HEK293 (cell line): ENCODE data around the gene COBL.

Experiments
- CTCF ChIA-PET: fragments of 350-600 bp; formaldehyde crosslinking; extraction: SDS; loops from one replicate; lab custom pipeline; 2021; ENCODE audit warnings: antibody characterized with exemption; lab: Yijun Ruan, JAX
- POLR2A ChIA-PET: fragments of 300-600 bp; formaldehyde crosslinking; extraction: SDS; loops from one replicate; lab custom pipeline; 2020; ENCODE audit warnings: antibody characterized with exemption, inconsistent platforms; lab: Yijun Ruan, JAX
- H3K27ac ChIP-seq: fragments of 200-500 bp; sonication (Bioruptor generic); 2 replicates; pipeline ENCODE4 v1.5.1; 2014; ENCODE audit warnings: low read depth, low read length, control low read depth, inconsistent platforms; ENCODE audit errors: extremely low read depth
- H3K36me3 ChIP-seq, 2 experiments: fragments of 200-500 bp in 1 of 2; sonication (Bioruptor generic) in 1 of 2; 1 replicate in 1 of 2; 2 replicates in 1 of 2; pipeline ENCODE4 v1.5.1; 2014 to 2017; ENCODE audit warnings: inconsistent platforms in 2 of 2, low read length in 2 of 2; ENCODE audit not compliant: control insufficient read depth in 2 of 2, insufficient read depth in 1 of 2
- H3K4me1 ChIP-seq: fragments of 200-500 bp; sonication (Bioruptor generic); 2 replicates; pipeline ENCODE4 v1.5.1; 2014; ENCODE audit warnings: mild to moderate bottlenecking, low read length, inconsistent platforms; ENCODE audit not compliant: control insufficient read depth, insufficient read depth
- H3K4me3 ChIP-seq: 2 replicates; pipeline ENCODE4 v1.5.1; 2011; ENCODE audit warnings: low read depth, mild to moderate bottlenecking, control low read depth, low read length, moderate library complexity
- H3K9me3 ChIP-seq: fragments of 200-500 bp; sonication (Bioruptor generic); 2 replicates; pipeline ENCODE4 v1.5.1; 2014; ENCODE audit warnings: low read depth, low read length, inconsistent platforms; ENCODE audit not compliant: control insufficient read depth, insufficient read depth
- GFI1B ChIP-seq: fragments of 450-650 bp; formaldehyde crosslinking; IDR thresholded peaks from 2 replicates; pipeline ENCODE4 v1.5.1; 2016; ENCODE audit warnings: missing biosample characterization, missing genetic modification characterization
- GLI2 ChIP-seq: fragments of 450-650 bp; formaldehyde crosslinking; IDR thresholded peaks from 2 replicates; pipeline ENCODE4; 2017; ENCODE audit warnings: missing biosample characterization, missing genetic modification characterization, low read depth, borderline replicate concordance
- RBAK ChIP-seq: fragments of 450-650 bp; formaldehyde crosslinking; IDR thresholded peaks from 2 replicates; pipeline ENCODE4 v1.5.1; 2016; ENCODE audit warnings: missing biosample characterization, missing genetic modification characterization
- SP3 ChIP-seq: fragments of 450-650 bp; formaldehyde crosslinking; IDR thresholded peaks from 2 replicates; pipeline ENCODE4 v1.5.1; 2016; ENCODE audit warnings: missing biosample characterization, missing genetic modification characterization
- TRIM28 ChIP-seq: IDR thresholded peaks from 2 replicates; pipeline ENCODE4 v1.6.1; 2011; ENCODE audit warnings: low read length, control low read depth, borderline replicate concordance
- ZBTB21 ChIP-seq: fragments of 450-650 bp; formaldehyde crosslinking; IDR thresholded peaks from 2 replicates; pipeline ENCODE4 v1.5.1; 2017; ENCODE audit warnings: missing biosample characterization, missing genetic modification characterization
- ZNF114 ChIP-seq: fragments of 450-650 bp; formaldehyde crosslinking; IDR thresholded peaks from 2 replicates; pipeline ENCODE4 v1.5.0; 2017; ENCODE audit warnings: missing biosample characterization, missing genetic modification characterization
- ZNF174 ChIP-seq: fragments of 450-650 bp; formaldehyde crosslinking; IDR thresholded peaks from 2 replicates; pipeline ENCODE4 v1.5.0; 2017; ENCODE audit warnings: missing biosample characterization, mild to moderate bottlenecking, missing genetic modification characterization
- ZNF175 ChIP-seq: fragments of 450-650 bp; formaldehyde crosslinking; IDR thresholded peaks from 2 replicates; pipeline ENCODE4 v1.5.1; 2016; ENCODE audit warnings: missing biosample characterization, missing genetic modification characterization
- ZNF23 ChIP-seq: fragments of 450-650 bp; formaldehyde crosslinking; IDR thresholded peaks from 2 replicates; pipeline ENCODE4 v1.5.1; 2016; ENCODE audit warnings: missing biosample characterization, missing genetic modification characterization, borderline replicate concordance
- ZNF416 ChIP-seq: fragments of 450-650 bp; formaldehyde crosslinking; IDR thresholded peaks from 2 replicates; pipeline ENCODE4 v1.5.1; 2016; ENCODE audit warnings: missing biosample characterization, missing genetic modification characterization
- ZNF510 ChIP-seq: fragments of 450-650 bp; formaldehyde crosslinking; IDR thresholded peaks from 2 replicates; pipeline ENCODE4 v1.5.1; 2018; ENCODE audit warnings: mild to moderate bottlenecking, missing genetic modification characterization, missing biosample characterization; ENCODE audit not compliant: insufficient replicate concordance
- ZNF76 ChIP-seq: fragments of 450-650 bp; formaldehyde crosslinking; IDR thresholded peaks from 2 replicates; pipeline ENCODE4; 2016; ENCODE audit warnings: low read depth, missing biosample characterization, missing genetic modification characterization, borderline replicate concordance
- ZNF837 ChIP-seq: fragments of 450-650 bp; formaldehyde crosslinking; IDR thresholded peaks from 2 replicates; pipeline ENCODE4 v1.5.1; 2016; ENCODE audit warnings: missing biosample characterization, missing genetic modification characterization
- TF ChIP-seq, protein P1 (sequence below): fragments of 450-650 bp; formaldehyde crosslinking; IDR thresholded peaks from 2 replicates; pipeline ENCODE4 v1.5.1; 2017; ENCODE audit warnings: missing biosample characterization, missing genetic modification characterization
- TF ChIP-seq, protein P2 (sequence below): IDR thresholded peaks from 2 replicates; pipeline ENCODE4 v1.6.1; 2011; ENCODE audit warnings: mild to moderate bottlenecking, low read depth, low read length, borderline replicate concordance
- TF ChIP-seq, protein P3 (sequence below): fragments of 450-650 bp; IDR thresholded peaks from 2 replicates; pipeline ENCODE4 v1.5.1; 2018; ENCODE audit warnings: missing biosample characterization, missing genetic modification characterization
- TF ChIP-seq, protein P4 (sequence below): sonication (generic); formaldehyde crosslinking; IDR thresholded peaks from 2 replicates; pipeline ENCODE4 v1.8.1; 2022; ENCODE audit warnings: mild to moderate bottlenecking, moderate library complexity, missing genetic modification reagents
- TF ChIP-seq, protein P5 (sequence below): fragments of 450-650 bp; IDR thresholded peaks from 2 replicates; pipeline ENCODE4 v1.5.1; 2018; ENCODE audit warnings: missing biosample characterization, mild to moderate bottlenecking, missing genetic modification characterization

The COBL gene

DNA sequence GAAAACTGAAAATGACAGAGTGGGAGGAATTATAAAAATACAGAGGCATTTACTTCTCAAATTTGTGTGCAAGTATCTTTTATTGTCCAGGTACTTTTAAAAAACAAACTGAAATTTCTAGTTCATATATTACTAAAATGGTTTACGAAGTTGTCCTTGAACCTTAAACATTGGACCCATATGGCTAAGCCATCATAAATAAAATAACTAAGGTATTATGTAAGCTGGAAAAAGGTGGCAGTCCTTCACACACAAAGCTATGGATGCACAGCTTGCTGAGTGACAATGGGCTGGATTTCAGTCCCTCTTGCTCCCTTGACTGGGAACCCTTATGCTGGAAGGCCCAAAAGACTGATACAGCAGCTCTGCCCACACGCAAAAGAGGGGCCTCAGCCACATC is 66.1 kb downstream of the COBL start (continued):
- TF ChIP-seq, protein P1, sequence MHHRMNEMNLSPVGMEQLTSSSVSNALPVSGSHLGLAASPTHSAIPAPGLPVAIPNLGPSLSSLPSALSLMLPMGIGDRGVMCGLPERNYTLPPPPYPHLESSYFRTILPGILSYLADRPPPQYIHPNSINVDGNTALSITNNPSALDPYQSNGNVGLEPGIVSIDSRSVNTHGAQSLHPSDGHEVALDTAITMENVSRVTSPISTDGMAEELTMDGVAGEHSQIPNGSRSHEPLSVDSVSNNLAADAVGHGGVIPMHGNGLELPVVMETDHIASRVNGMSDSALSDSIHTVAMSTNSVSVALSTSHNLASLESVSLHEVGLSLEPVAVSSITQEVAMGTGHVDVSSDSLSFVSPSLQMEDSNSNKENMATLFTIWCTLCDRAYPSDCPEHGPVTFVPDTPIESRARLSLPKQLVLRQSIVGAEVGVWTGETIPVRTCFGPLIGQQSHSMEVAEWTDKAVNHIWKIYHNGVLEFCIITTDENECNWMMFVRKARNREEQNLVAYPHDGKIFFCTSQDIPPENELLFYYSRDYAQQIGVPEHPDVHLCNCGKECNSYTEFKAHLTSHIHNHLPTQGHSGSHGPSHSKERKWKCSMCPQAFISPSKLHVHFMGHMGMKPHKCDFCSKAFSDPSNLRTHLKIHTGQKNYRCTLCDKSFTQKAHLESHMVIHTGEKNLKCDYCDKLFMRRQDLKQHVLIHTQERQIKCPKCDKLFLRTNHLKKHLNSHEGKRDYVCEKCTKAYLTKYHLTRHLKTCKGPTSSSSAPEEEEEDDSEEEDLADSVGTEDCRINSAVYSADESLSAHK: no peak
- TF ChIP-seq, protein P2, sequence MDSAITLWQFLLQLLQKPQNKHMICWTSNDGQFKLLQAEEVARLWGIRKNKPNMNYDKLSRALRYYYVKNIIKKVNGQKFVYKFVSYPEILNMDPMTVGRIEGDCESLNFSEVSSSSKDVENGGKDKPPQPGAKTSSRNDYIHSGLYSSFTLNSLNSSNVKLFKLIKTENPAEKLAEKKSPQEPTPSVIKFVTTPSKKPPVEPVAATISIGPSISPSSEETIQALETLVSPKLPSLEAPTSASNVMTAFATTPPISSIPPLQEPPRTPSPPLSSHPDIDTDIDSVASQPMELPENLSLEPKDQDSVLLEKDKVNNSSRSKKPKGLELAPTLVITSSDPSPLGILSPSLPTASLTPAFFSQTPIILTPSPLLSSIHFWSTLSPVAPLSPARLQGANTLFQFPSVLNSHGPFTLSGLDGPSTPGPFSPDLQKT: no peak
- TF ChIP-seq, all 188 proteins: peak for 0

DNA sequence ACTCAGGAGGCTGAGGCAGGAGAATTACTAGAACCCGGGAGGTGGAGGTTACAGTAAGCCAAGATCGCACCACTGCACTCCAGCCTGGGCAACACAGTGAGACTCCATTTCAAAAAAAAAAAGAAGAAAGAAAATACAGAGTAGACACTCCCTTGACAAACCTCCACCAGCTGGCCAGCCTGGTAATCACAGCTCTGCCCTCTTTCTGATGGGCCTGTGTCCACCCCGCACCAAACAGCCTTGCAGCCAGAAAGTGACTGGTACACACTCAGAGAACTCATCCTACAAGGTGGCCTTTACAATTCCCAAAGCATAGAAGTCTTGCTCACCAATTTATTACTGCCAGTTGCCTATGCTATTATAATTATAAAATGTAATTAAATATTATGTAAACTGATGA is 66.6 kb downstream of the COBL start:
- TF ChIP-seq ZNF175 (tag by site-specific recombination) (no peak), ZNF837 (tag by site-specific recombination) (no peak), ZNF174 (tag by site-specific recombination) (no peak), TRIM28 (no peak), ZNF23 (tag by site-specific recombination) (no peak), ZBTB21 (no peak), RBAK (tag by site-specific recombination) (no peak), ZNF510 (tag by site-specific recombination) (no peak), ZNF416 (tag by site-specific recombination) (no peak), GFI1B (tag by site-specific recombination) (no peak), ZNF76 (no peak), GLI2 (tag by site-specific recombination) (no peak), SP3 (tag by site-specific recombination) (no peak), ZNF114 (tag by site-specific recombination) (no peak)
- TF ChIP-seq, protein P3, sequence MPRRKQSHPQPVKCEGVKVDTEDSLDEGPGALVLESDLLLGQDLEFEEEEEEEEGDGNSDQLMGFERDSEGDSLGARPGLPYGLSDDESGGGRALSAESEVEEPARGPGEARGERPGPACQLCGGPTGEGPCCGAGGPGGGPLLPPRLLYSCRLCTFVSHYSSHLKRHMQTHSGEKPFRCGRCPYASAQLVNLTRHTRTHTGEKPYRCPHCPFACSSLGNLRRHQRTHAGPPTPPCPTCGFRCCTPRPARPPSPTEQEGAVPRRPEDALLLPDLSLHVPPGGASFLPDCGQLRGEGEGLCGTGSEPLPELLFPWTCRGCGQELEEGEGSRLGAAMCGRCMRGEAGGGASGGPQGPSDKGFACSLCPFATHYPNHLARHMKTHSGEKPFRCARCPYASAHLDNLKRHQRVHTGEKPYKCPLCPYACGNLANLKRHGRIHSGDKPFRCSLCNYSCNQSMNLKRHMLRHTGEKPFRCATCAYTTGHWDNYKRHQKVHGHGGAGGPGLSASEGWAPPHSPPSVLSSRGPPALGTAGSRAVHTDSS: no peak
- TF ChIP-seq, protein P4, sequence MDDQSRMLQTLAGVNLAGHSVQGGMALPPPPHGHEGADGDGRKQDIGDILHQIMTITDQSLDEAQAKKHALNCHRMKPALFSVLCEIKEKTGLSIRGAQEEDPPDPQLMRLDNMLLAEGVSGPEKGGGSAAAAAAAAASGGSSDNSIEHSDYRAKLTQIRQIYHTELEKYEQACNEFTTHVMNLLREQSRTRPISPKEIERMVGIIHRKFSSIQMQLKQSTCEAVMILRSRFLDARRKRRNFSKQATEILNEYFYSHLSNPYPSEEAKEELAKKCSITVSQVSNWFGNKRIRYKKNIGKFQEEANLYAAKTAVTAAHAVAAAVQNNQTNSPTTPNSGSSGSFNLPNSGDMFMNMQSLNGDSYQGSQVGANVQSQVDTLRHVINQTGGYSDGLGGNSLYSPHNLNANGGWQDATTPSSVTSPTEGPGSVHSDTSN (CRISPR knock-in tag): no peak
- TF ChIP-seq, protein P2: no peak
- TF ChIP-seq, protein P5, sequence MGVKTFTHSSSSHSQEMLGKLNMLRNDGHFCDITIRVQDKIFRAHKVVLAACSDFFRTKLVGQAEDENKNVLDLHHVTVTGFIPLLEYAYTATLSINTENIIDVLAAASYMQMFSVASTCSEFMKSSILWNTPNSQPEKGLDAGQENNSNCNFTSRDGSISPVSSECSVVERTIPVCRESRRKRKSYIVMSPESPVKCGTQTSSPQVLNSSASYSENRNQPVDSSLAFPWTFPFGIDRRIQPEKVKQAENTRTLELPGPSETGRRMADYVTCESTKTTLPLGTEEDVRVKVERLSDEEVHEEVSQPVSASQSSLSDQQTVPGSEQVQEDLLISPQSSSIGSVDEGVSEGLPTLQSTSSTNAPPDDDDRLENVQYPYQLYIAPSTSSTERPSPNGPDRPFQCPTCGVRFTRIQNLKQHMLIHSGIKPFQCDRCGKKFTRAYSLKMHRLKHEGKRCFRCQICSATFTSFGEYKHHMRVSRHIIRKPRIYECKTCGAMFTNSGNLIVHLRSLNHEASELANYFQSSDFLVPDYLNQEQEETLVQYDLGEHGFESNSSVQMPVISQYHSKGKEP (tag by site-specific recombination): no peak
- ChIA-PET CTCF (no interaction called here), POLR2A (no interaction called here)
- H3K4me3 ChIP-seq: no peak overlapping the region
- no peak overlapping the region for H3K27ac ChIP-seq
- H3K4me1 ChIP-seq: peaks cover 7% of the 10 kb centered on the region; the same call in 1 of the 2 replicates
- H3K36me3 ChIP-seq: no peaks in the 10 kb centered on the region
- no peaks in the 10 kb centered on the region for H3K9me3 ChIP-seq
